Neural cell (in vitro differentiated cells): ENCODE measurements around the gene PPFIA1. TPM values are rescaled to one million over a fixed set of nuclear protein-coding genes. Genes with fewer than 3 reads are reported as not detected.

ENCODE experiments used
- H2AFZ ChIP-seq: fragments of 200-600, 300-800 bp; sonication (generic), shearing (Covaris generic); 2 replicates; pipeline ENCODE4 v1.6.0; 2014; ENCODE audit warnings: low read depth, mild to moderate bottlenecking, antibody characterized with exemption, low read length, moderate library complexity
- H3F3A ChIP-seq: fragments of 200-600 bp; shearing (Covaris generic); 2 replicates; pipeline ENCODE4 v1.6.1; 2016; ENCODE audit warnings: mild to moderate bottlenecking, moderate library complexity, mixed read lengths, antibody characterized with exemption, low read length; ENCODE audit not compliant: insufficient read depth, poor library complexity, severe bottlenecking
- H3K27ac ChIP-seq: fragments of 200-600, 300-800 bp; sonication (generic), shearing (Covaris generic); 2 replicates; pipeline ENCODE4 v1.5.1; 2014; ENCODE audit warnings: mild to moderate bottlenecking, low read length, moderate library complexity
- H3K27me3 ChIP-seq: fragments of 300-800, 200-600 bp; sonication (generic), shearing (Covaris generic); 2 replicates; pipeline ENCODE4 v1.6.0; 2014; ENCODE audit warnings: mild to moderate bottlenecking, low read depth, low read length, moderate library complexity; ENCODE audit not compliant: insufficient read depth
- H3K36me3 ChIP-seq: fragments of 300-800, 200-600 bp; sonication (generic), shearing (Covaris generic); 2 replicates; pipeline ENCODE4 v1.5.1; 2014; ENCODE audit warnings: mild to moderate bottlenecking, antibody characterized with exemption, low read length, moderate library complexity; ENCODE audit not compliant: insufficient read depth
- H3K4me2 ChIP-seq: fragments of 300-800, 200-600 bp; sonication (generic), shearing (Covaris generic); 2 replicates; pipeline ENCODE4 v1.6.0; 2014; ENCODE audit warnings: mild to moderate bottlenecking, low read length
- H3K4me3 ChIP-seq: fragments of 300-800, 200-600 bp; sonication (generic), shearing (Covaris generic); 2 replicates; pipeline ENCODE4 v1.5.1; 2014; ENCODE audit warnings: mild to moderate bottlenecking, low read length, moderate library complexity
- H3K79me2 ChIP-seq: fragments of 200-600 bp; shearing (Covaris generic); replicated peaks from 2 replicates; pipeline ENCODE4 v1.6.0; 2014; ENCODE audit warnings: mild to moderate bottlenecking, low read length, moderate library complexity; ENCODE audit not compliant: insufficient read depth
- H3K9ac ChIP-seq: fragments of 300-800, 200-600 bp; sonication (generic), shearing (Covaris generic); 2 replicates; pipeline ENCODE4 v1.6.1; 2016; ENCODE audit warnings: mild to moderate bottlenecking, low read length, mixed read lengths
- H3K9me2 ChIP-seq: fragments of 200-600 bp; shearing (Covaris generic); 2 replicates; pipeline ENCODE4 v1.6.1; 2016; ENCODE audit warnings: mild to moderate bottlenecking, low read length, mixed read lengths; ENCODE audit not compliant: insufficient read depth
- H3K9me3 ChIP-seq: fragments of 200-600, 300-800 bp; sonication (generic), shearing (Covaris generic); 2 replicates; pipeline ENCODE4 v1.6.1; 2016; ENCODE audit warnings: mild to moderate bottlenecking, mixed run types, low read length, moderate library complexity, mixed read lengths
- H4K20me1 ChIP-seq: fragments of 200-600 bp; shearing (Covaris generic); 2 replicates; pipeline ENCODE4 v1.6.1; 2016; ENCODE audit warnings: mild to moderate bottlenecking, mixed run types; ENCODE audit not compliant: insufficient read depth
- EP300 ChIP-seq: fragments of 450-650 bp; conservative IDR thresholded peaks from 2 replicates; pipeline ENCODE4 v1.6.1; 2014; ENCODE audit warnings: antibody characterized with exemption, mild to moderate bottlenecking, moderate library complexity; ENCODE audit not compliant: poor library complexity, severe bottlenecking
- EZH2 ChIP-seq: fragments of 200-600, 300-800 bp; shearing (Covaris generic), sonication (generic); IDR thresholded peaks from 2 replicates; pipeline ENCODE4 v1.6.1; 2014; ENCODE audit warnings: antibody characterized with exemption, low read length, borderline replicate concordance, mild to moderate bottlenecking; ENCODE audit not compliant: insufficient read depth, poor library complexity, severe bottlenecking
- MXI1 ChIP-seq: fragments of 450-650 bp; conservative IDR thresholded peaks from 2 replicates; pipeline ENCODE4 v1.6.1; 2014; ENCODE audit warnings: antibody characterized with exemption, mild to moderate bottlenecking; ENCODE audit not compliant: poor library complexity, severe bottlenecking
- POLR2AphosphoS5 ChIP-seq: IDR thresholded peaks from 2 replicates; pipeline ENCODE4 v1.6.1; 2012
- RAD21 ChIP-seq: fragments of 450-650 bp; conservative IDR thresholded peaks from 2 replicates; pipeline ENCODE4 v1.6.1; 2014; ENCODE audit warnings: antibody characterized with exemption, mild to moderate bottlenecking, moderate library complexity
- SMC3 ChIP-seq: fragments of 450-650 bp; conservative IDR thresholded peaks from 2 replicates; pipeline ENCODE4 v1.6.1; 2014; ENCODE audit warnings: antibody characterized with exemption, mild to moderate bottlenecking, moderate library complexity; ENCODE audit not compliant: poor library complexity
- TAF1 ChIP-seq: IDR thresholded peaks from 2 replicates; pipeline ENCODE4 v1.6.1; 2012; ENCODE audit warnings: low read depth
- polyA plus RNA-seq: library from polyadenylated mRNA; depleted of rRNA; stranded (reverse); fragments of >200 nt; gene quantifications from 2 replicates; pipeline ENCODE4 v1.2.3, GENCODE V29; 2014
- TF ChIP-seq, protein P1 (sequence below): IDR thresholded peaks from 2 replicates; pipeline ENCODE4 v1.6.1; 2012; ENCODE audit warnings: borderline replicate concordance
- TF ChIP-seq, protein P2 (sequence below): fragments of 450-650 bp; IDR thresholded peaks from 2 replicates; pipeline ENCODE4 v1.5.1; 2014; ENCODE audit warnings: antibody characterized with exemption, mild to moderate bottlenecking, moderate library complexity; ENCODE audit not compliant: poor library complexity, severe bottlenecking

Gene PPFIA1
- polyA plus RNA-seq, 1 donor from 2014 or later = 48.9 TPM

DNA sequence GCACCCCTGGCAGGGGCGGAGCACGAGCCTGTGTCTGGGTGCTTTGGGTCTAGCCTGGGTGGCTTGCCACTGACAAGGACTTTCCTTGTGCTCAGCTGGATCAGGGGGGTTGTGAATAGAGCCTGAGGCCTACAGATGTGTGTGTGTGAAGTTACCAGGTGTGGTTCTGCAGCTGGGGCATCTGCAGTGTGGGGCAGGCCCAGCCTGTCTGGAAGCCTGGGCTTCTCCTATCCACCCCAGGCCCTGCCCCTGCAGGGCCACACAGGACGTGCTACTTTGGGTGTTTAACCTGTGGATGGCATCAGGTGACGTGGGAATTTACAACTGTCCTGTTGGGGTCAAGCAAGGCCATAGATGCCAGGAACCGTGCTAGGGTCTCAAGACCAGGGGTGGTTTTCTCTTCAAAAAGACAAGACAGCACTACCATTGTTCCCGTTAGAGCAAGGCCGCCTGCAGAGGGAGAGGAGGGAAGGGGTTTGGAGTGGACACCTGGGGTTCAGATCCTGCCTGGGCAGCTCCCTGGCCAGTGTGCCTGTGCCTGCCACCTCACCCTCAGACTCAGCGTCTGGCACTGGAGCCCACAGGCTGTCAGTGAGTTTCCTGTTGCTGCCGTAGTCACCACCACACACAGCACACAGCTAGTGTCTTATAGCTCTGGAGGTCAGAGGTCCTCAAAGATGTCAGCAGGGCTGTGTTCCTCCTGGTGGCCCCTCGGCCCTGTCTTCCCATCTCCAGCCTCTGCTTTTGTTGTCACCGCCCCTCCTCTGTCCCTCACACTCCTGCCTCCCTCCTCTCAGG lies 159.4 kb downstream of the PPFIA1 start:
- no peak overlapping the region for H3K4me3 ChIP-seq
- no peaks in the 10 kb centered on the region for H3K27me3 ChIP-seq
- H3K79me2 ChIP-seq = no peaks in the 10 kb centered on the region
- no peak overlapping the region for H3K9ac ChIP-seq
- H4K20me1 ChIP-seq = no peaks in the 10 kb centered on the region
- no peak overlapping the region for H3K27ac ChIP-seq
- no peaks in the 10 kb centered on the region for H3K9me3 ChIP-seq
- H3K36me3 ChIP-seq = peaks cover 7% of the 10 kb centered on the region
- no peaks in the 10 kb centered on the region for H3K9me2 ChIP-seq
- TF ChIP-seq EZH2 = no peak
- H3F3A ChIP-seq = no peaks in the 10 kb centered on the region
- H3K4me2 ChIP-seq = no peak overlapping the region
- H2AFZ ChIP-seq = no peak overlapping the region

DNA sequence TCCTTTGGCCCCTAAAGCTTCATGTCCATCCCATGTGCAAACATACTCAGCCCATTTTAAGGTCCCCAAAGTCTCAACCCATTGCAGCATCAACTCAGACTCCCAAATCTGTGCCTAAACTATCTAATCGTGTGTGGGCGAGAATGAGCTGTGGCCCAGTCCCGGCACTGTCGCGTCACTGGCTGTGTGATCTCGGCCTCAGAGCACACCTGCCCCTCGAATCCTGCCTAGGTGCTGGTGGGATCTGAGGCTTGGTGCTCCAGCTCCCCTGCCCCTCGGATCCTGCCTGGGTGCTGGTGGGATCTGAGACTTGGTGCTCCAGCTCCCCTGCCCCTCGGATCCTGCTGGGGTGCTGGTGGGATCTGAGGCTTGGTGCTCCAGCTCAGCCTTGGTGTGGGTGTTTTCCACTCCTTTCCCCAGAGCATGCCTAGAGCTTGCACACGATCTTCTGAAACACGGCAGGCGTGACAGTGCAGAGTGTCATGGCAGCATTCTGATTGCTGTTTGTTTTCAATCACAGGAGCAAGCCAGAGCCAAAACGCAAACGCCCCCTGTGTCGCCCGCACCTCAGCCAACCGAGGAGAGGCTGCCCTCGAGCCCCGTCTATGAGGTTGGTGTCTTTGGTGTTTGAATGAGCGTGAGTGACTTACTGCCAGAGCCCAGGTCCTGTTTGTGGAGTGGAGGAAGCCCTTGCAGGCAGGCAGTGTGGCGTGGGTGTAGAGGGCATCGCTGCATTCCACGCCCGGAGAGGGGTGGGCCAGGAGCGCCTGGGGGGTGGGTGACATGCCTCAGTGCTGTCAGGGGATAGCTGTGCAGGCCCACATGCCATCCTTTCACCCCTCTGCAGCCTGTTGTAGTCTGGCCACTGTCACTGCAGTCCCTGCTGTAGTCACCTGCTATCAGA lies 160.4 kb downstream of the PPFIA1 start:
- TF ChIP-seq, protein P1, sequence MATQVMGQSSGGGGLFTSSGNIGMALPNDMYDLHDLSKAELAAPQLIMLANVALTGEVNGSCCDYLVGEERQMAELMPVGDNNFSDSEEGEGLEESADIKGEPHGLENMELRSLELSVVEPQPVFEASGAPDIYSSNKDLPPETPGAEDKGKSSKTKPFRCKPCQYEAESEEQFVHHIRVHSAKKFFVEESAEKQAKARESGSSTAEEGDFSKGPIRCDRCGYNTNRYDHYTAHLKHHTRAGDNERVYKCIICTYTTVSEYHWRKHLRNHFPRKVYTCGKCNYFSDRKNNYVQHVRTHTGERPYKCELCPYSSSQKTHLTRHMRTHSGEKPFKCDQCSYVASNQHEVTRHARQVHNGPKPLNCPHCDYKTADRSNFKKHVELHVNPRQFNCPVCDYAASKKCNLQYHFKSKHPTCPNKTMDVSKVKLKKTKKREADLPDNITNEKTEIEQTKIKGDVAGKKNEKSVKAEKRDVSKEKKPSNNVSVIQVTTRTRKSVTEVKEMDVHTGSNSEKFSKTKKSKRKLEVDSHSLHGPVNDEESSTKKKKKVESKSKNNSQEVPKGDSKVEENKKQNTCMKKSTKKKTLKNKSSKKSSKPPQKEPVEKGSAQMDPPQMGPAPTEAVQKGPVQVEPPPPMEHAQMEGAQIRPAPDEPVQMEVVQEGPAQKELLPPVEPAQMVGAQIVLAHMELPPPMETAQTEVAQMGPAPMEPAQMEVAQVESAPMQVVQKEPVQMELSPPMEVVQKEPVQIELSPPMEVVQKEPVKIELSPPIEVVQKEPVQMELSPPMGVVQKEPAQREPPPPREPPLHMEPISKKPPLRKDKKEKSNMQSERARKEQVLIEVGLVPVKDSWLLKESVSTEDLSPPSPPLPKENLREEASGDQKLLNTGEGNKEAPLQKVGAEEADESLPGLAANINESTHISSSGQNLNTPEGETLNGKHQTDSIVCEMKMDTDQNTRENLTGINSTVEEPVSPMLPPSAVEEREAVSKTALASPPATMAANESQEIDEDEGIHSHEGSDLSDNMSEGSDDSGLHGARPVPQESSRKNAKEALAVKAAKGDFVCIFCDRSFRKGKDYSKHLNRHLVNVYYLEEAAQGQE = no peak
- TF ChIP-seq POLR2AphosphoS5 (no peak), RAD21 (no peak), EP300 (no peak), MXI1 (no peak), SMC3 (no peak), TAF1 (no peak), EZH2 (no peak)
- TF ChIP-seq, protein P2, sequence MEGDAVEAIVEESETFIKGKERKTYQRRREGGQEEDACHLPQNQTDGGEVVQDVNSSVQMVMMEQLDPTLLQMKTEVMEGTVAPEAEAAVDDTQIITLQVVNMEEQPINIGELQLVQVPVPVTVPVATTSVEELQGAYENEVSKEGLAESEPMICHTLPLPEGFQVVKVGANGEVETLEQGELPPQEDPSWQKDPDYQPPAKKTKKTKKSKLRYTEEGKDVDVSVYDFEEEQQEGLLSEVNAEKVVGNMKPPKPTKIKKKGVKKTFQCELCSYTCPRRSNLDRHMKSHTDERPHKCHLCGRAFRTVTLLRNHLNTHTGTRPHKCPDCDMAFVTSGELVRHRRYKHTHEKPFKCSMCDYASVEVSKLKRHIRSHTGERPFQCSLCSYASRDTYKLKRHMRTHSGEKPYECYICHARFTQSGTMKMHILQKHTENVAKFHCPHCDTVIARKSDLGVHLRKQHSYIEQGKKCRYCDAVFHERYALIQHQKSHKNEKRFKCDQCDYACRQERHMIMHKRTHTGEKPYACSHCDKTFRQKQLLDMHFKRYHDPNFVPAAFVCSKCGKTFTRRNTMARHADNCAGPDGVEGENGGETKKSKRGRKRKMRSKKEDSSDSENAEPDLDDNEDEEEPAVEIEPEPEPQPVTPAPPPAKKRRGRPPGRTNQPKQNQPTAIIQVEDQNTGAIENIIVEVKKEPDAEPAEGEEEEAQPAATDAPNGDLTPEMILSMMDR = no peak

More for the DNA sequence above, 160.4 kb downstream of the PPFIA1 start:
- no peak overlapping the region for H3K4me2 ChIP-seq
- no peak overlapping the region for H3K9ac ChIP-seq
- H3K27me3 ChIP-seq = no peaks in the 10 kb centered on the region
- no peaks in the 10 kb centered on the region for H3K9me2 ChIP-seq
- no peak overlapping the region for H3K4me3 ChIP-seq
- no peak overlapping the region for H2AFZ ChIP-seq
- H3K27ac ChIP-seq = no peak overlapping the region
- H3K9me3 ChIP-seq = no peaks in the 10 kb centered on the region
- H4K20me1 ChIP-seq = no peaks in the 10 kb centered on the region
- peaks cover 7% of the 10 kb centered on the region for H3K36me3 ChIP-seq
- H3K79me2 ChIP-seq = no peaks in the 10 kb centered on the region
- no peaks in the 10 kb centered on the region for H3F3A ChIP-seq
